HepG2 (cell line): ENCODE measurements around the gene MEF2B. TPM values are rescaled to one million over a fixed set of nuclear protein-coding genes. Genes with fewer than 3 reads are reported as not detected.

Experiments used
- ATAC-seq: fragments of 200-7000 bp; cut with Tn5 transposase; 3 replicates; pipeline ENCODE4 v1.9.1; 2020; ENCODE audit warnings: mild to moderate bottlenecking, moderate library complexity
- BruUV-seq: library from RNA; stranded (reverse); fragments of 400-500 nt; replicated peaks from 2 replicates; lab custom pipeline; 2021; lab: Mats Ljungman, UMichigan
- CTCF ChIA-PET: fragments of 300-600 bp; formaldehyde crosslinking; extraction: SDS; loops from one replicate; lab custom pipeline; 2021; ENCODE audit warnings: low total read pairs, inconsistent platforms, low intra/inter-chr PET ratio; lab: Yijun Ruan, JAX
- POLR2A ChIA-PET: fragments of 350-600 bp; sonication (Branson Sonifier 250); formaldehyde crosslinking; loops from one replicate; lab custom pipeline; 2020; ENCODE audit warnings: antibody characterized with exemption, inconsistent platforms; lab: Yijun Ruan, JAX
- DNase-seq: peaks from one replicate; pipeline ENCODE4 v3.0.0-alpha.2; 2015; ENCODE audit warnings: low spot score
- FAIRE-seq: peaks from 3 replicates; lab custom pipeline; 2011; peaks lifted over from hg19 to GRCh38; lab: Jason Lieb, UNC
- H2AFZ ChIP-seq: one replicate; pipeline ENCODE4 v1.6.1; 2011; ENCODE audit warnings: low read length, inconsistent platforms
- H3K27ac ChIP-seq: fragments of 300-600 bp; 3 replicates; pipeline ENCODE4 v1.8.0; 2011; ENCODE audit warnings: mixed run types, mild to moderate bottlenecking, mixed read lengths, low read length, inconsistent platforms; ENCODE audit not compliant: insufficient read depth; ENCODE audit errors: extremely low read length
- H3K27me3 ChIP-seq, 2 experiments: fragments of 200-600 bp in 1 of 2; 2 replicates in 1 of 2; 3 replicates in 1 of 2; pipeline versions ENCODE4 v1.6.0 to v1.8.0; 2011; ENCODE audit warnings: low read length in 2 of 2, mild to moderate bottlenecking in 2 of 2, moderate library complexity in 2 of 2, inconsistent platforms in 1 of 2; ENCODE audit not compliant: insufficient read depth in 2 of 2, control insufficient read depth in 1 of 2
- H3K36me3 ChIP-seq, 2 experiments: fragments of 200-600 bp in 1 of 2; replicated peaks in 1 of 2; 2 replicates in 1 of 2; 3 replicates in 1 of 2; pipeline versions ENCODE4 v1.5.1 to v1.8.0; 2011; ENCODE audit warnings: low read length in 2 of 2, inconsistent platforms in 1 of 2; ENCODE audit not compliant: insufficient read depth in 2 of 2, control insufficient read depth in 1 of 2
- H3K4me1 ChIP-seq: 2 replicates; pipeline ENCODE4 v1.5.1; 2012; ENCODE audit warnings: low read length, inconsistent platforms; ENCODE audit not compliant: insufficient read depth
- H3K4me2 ChIP-seq: 2 replicates; pipeline ENCODE4 v1.6.0; 2011; ENCODE audit warnings: low read depth, low read length, inconsistent platforms
- H3K4me3 ChIP-seq, 3 experiments: fragments of 200-600 bp in 1 of 3; sonication (generic), shearing (Covaris generic) in 1 of 3; replicated peaks in 1 of 3; 2 replicates each; pipeline ENCODE4 v1.5.1; 2011 to 2016; ENCODE audit warnings: low read length in 3 of 3, inconsistent platforms in 2 of 3, low read depth in 2 of 3, mild to moderate bottlenecking in 2 of 3, control low read depth in 1 of 3, mixed read lengths in 1 of 3; ENCODE audit not compliant: insufficient read depth in 1 of 3
- H3K79me2 ChIP-seq: one replicate; pipeline ENCODE4 v1.6.1; 2011; ENCODE audit warnings: low read length, inconsistent platforms; ENCODE audit not compliant: insufficient read depth
- H3K9ac ChIP-seq: 2 replicates; pipeline ENCODE4 v1.6.0; 2011; ENCODE audit warnings: mild to moderate bottlenecking, low read depth, low read length, inconsistent platforms; ENCODE audit not compliant: insufficient read depth
- H3K9me3 ChIP-seq: 2 replicates; pipeline ENCODE4 v1.5.1; 2012; ENCODE audit warnings: mild to moderate bottlenecking, low read length
- H4K20me1 ChIP-seq: 2 replicates; pipeline ENCODE4 v1.6.0; 2011; ENCODE audit warnings: inconsistent platforms, mild to moderate bottlenecking, low read length, moderate library complexity; ENCODE audit not compliant: insufficient read depth
- CSRNP2 ChIP-seq: sonication (generic); formaldehyde crosslinking; conservative IDR thresholded peaks from 2 replicates; pipeline ENCODE4 v1.8.0; 2022; ENCODE audit warnings: low read depth, missing genetic modification reagents
- ELF4 ChIP-seq: sonication (generic); formaldehyde crosslinking; IDR thresholded peaks from 2 replicates; pipeline ENCODE4 v1.5.0; 2020; ENCODE audit warnings: missing genetic modification reagents, mild to moderate bottlenecking, moderate library complexity, borderline replicate concordance
- ETV5 ChIP-seq: IDR thresholded peaks from 2 replicates; pipeline ENCODE4 v1.6.1; 2018; ENCODE audit warnings: missing biosample characterization, missing genetic modification reagents, inconsistent platforms, borderline replicate concordance
- FOXJ3 ChIP-seq: sonication (generic); formaldehyde crosslinking; IDR thresholded peaks from 2 replicates; pipeline ENCODE4 v1.4.0; 2020; ENCODE audit warnings: missing genetic modification reagents, mild to moderate bottlenecking, borderline replicate concordance
- GATAD2A ChIP-seq: IDR thresholded peaks from 2 replicates; pipeline ENCODE4 v1.6.1; 2016
- GRHL1 ChIP-seq: sonication (generic); formaldehyde crosslinking; conservative IDR thresholded peaks from 2 replicates; pipeline ENCODE4 v1.8.0; 2022; ENCODE audit warnings: missing genetic modification reagents
- NFE2L1 ChIP-seq: sonication (generic); formaldehyde crosslinking; IDR thresholded peaks from 2 replicates; pipeline ENCODE4 v1.4.0; 2020; ENCODE audit warnings: missing genetic modification reagents, mild to moderate bottlenecking, borderline replicate concordance
- PAF1 ChIP-seq: IDR thresholded peaks from 2 replicates; pipeline ENCODE4 v1.6.1; 2016; ENCODE audit warnings: missing genetic modification reagents, missing compliant biosample characterization
- RFX5 ChIP-seq: IDR thresholded peaks from 2 replicates; pipeline ENCODE4 v1.6.1; 2011; ENCODE audit warnings: low read depth, low read length, improper control_type of control experiment
- SMAD3 ChIP-seq: sonication (generic); formaldehyde crosslinking; IDR thresholded peaks from 2 replicates; pipeline ENCODE4 v1.4.0; 2020; ENCODE audit warnings: missing genetic modification reagents
- TBX3 ChIP-seq: fragments of 450-650 bp; IDR thresholded peaks from 2 replicates; pipeline ENCODE4 v1.6.1; 2017; ENCODE audit warnings: antibody characterized with exemption, mild to moderate bottlenecking, inconsistent platforms, borderline replicate concordance
- TSC22D2 ChIP-seq: sonication (generic); formaldehyde crosslinking; IDR thresholded peaks from 2 replicates; pipeline ENCODE4 v1.5.1; 2020; ENCODE audit warnings: missing genetic modification reagents, mild to moderate bottlenecking, borderline replicate concordance
- ZNF225 ChIP-seq: sonication (generic); formaldehyde crosslinking; IDR thresholded peaks from 2 replicates; pipeline ENCODE4 v1.4.0; 2020; ENCODE audit warnings: mild to moderate bottlenecking, missing genetic modification reagents
- ZNF431 ChIP-seq: sonication (generic); formaldehyde crosslinking; IDR thresholded peaks from 2 replicates; pipeline ENCODE4 v1.9.0; 2022; ENCODE audit warnings: missing genetic modification reagents, low read depth, mild to moderate bottlenecking, borderline replicate concordance
- ZNF496 ChIP-seq: sonication (generic); formaldehyde crosslinking; IDR thresholded peaks from 2 replicates; pipeline ENCODE4 v1.8.1; 2023; ENCODE audit warnings: mild to moderate bottlenecking, moderate library complexity, missing genetic modification reagents; ENCODE audit not compliant: insufficient replicate concordance
- ZNF598 ChIP-seq: sonication (generic); formaldehyde crosslinking; IDR thresholded peaks from 2 replicates; pipeline ENCODE4 v1.5.1; 2020; ENCODE audit warnings: mild to moderate bottlenecking, missing genetic modification reagents, borderline replicate concordance
- ZNF761 ChIP-seq: sonication (generic); formaldehyde crosslinking; conservative IDR thresholded peaks from 2 replicates; pipeline ENCODE4 v1.4.0; 2020; ENCODE audit warnings: mild to moderate bottlenecking, missing genetic modification reagents
- WGBS: methylation state at CpG from one replicate; pipeline ENCODE4 v1.1.6; 2017; ENCODE audit warnings: low lambda C conversion rate; 5-methylcytosine and 5-hydroxymethylcytosine counted together
- in situ Hi-C: cut with HindIII; loops from 2 replicates; pipeline ENCODE4 v1.10.0; 2017; ENCODE audit warnings: low pct_unique_long_range_greater_than_20kb; ENCODE audit not compliant: extremely low pct_ligation_motif_present
- intact Hi-C: fragments of 100-400 bp; cut with micrococcal nuclease; formaldehyde crosslinking; loops from one replicate; pipeline ENCODE4 v1.10.0; 2022; ENCODE audit not compliant: unreplicated experiment
- polyA plus RNA-seq, 8 experiments: library from polyadenylated mRNA; depleted of rRNA in 3 of 8; stranded (reverse) in 7 of 8; unstranded in 1 of 8; fragments of >200 nt; fragmentation: Illumina TruSeq in 4 of 8; extraction: Trizol in 4 of 8; gene quantifications; 2 replicates each; pipeline versions ENCODE4 v1.2.1 to v1.2.3, GENCODE V29; 2011 to 2016; ENCODE audit warnings: low read depth in 4 of 8, missing spikeins in 1 of 8, mixed read lengths in 1 of 8; ENCODE audit not compliant: insufficient read depth in 1 of 8
- total RNA-seq, 5 experiments: library from RNA; depleted of rRNA; stranded (reverse); fragments of >200 nt; fragmentation: Illumina TruSeq; extraction: Trizol; gene quantifications; 2 replicates each; pipeline ENCODE4 v1.2.3, GENCODE V29; 2016; ENCODE audit warnings: low read depth in 1 of 5

Gene MEF2B
- total and polyA plus RNA-seq, 2 of the 13 experiments (the other 11 are each of a cell fraction or from before 2014, with no cell fraction given), result 1.2 to 1.7 TPM

GRCh38 chr19:19145684-19146608 is 24.1 kb downstream of the MEF2B start (continued):
- TF ChIP-seq SMAD3 (CRISPR knock-in tag) (0 out of 2 replicates have a peak, but pooled peaks have one; percentile 30), NFE2L1 (CRISPR knock-in tag) (no peak), ZNF225 (CRISPR knock-in tag) (0 out of 2 replicates have a peak, but pooled peaks have one; percentile 21), GATAD2A (CRISPR knock-in tag) (0 out of 2 replicates have a peak, but pooled peaks have one; percentile 24), RFX5 (peak; percentile 27; the same call in 1 of the 2 replicates), ETV5 (CRISPR knock-in tag) (peak; percentile 98), ELF4 (CRISPR knock-in tag) (no peak)
- TF ChIP-seq, all 625 proteins: peak for 32

GRCh38 chr19:19145281-19145680 is 24.8 kb downstream of the MEF2B start:
- in situ Hi-C loops, result no loop called here

More at GRCh38 chr19:19145281-19145680, 24.8 kb downstream of the MEF2B start:
- FAIRE-seq, result no peak
- Histone ChIP-seq H3K4me2 (no peak overlapping the region), H3K9ac (no peak overlapping the region), H3K27me3 (no peaks in the 10 kb centered on the region), H3K4me1 (no peaks in the 10 kb centered on the region), H3K36me3 (peaks cover 2 to 11% of the 10 kb centered on the region in 2 experiments; a peak in 3 of 5 replicates)
- intact Hi-C loops, result no loop called here
- TF ChIP-seq TSC22D2 (CRISPR knock-in tag) (no peak), ZNF598 (no peak), TBX3 (no peak), GRHL1 (CRISPR knock-in tag) (no peak), ZNF761 (no peak), ZNF496 (CRISPR knock-in tag) (no peak), ZNF431 (CRISPR knock-in tag) (no peak), FOXJ3 (CRISPR knock-in tag) (no peak), CSRNP2 (CRISPR knock-in tag) (no peak), PAF1 (CRISPR knock-in tag) (no peak)
- TF ChIP-seq, all 625 proteins: peak for 0
- H3K9me3 ChIP-seq, result no peaks in the 10 kb centered on the region
- no peak overlapping the region for H3K4me3 ChIP-seq
- WGBS, result 84% methylated on average over 16 of the region's 17 CpGs
- ChIA-PET POLR2A (interaction anchor here (1.1 kb wide), 1 partner anchor 25 kb away, joined by 3 read pairs; the partner anchor contains the start of gene MEF2B), CTCF (interaction anchor here (0.8 to 5.0 kb wide), 3 partner anchors 26 to 216 kb away, joined by 4 to 88 read pairs (median 6); no protein-coding TSS in a partner anchor)
- ATAC-seq (no peak), DNase-seq (no peak)
- no peak overlapping the region for H2AFZ ChIP-seq
- no peaks in the 10 kb centered on the region for H4K20me1 ChIP-seq
- H3K27ac ChIP-seq, result no peak overlapping the region
- no TSS peak for BruUV-seq
- no peaks in the 10 kb centered on the region for H3K79me2 ChIP-seq
